IMR-90 (cell line): Measurements from ENCODE around the gene PXYLP1. TPM values are rescaled to one million over a fixed set of nuclear protein-coding genes. Genes with fewer than 3 reads are reported as not detected.

Experiments
- ATAC-seq: fragments of 200-7000 bp; cut with Tn5 transposase; 2 replicates; pipeline ENCODE4 v1.9.1; 2020; ENCODE audit warnings: low read depth, mild to moderate bottlenecking, moderate library complexity
- BruUV-seq: library from RNA; stranded (reverse); fragments of 400-500 nt; replicated peaks from 2 replicates; lab custom pipeline; 2021; lab: Mats Ljungman, UMichigan
- CTCF ChIA-PET: fragments of 300-600 bp; formaldehyde crosslinking; extraction: SDS; loops from one replicate; lab custom pipeline; 2021; ENCODE audit warnings: antibody characterized with exemption; lab: Yijun Ruan, JAX
- POLR2A ChIA-PET: fragments of 300-600 bp; sonication (Branson Sonifier 250); formaldehyde crosslinking; loops from one replicate; lab custom pipeline; 2022; ENCODE audit warnings: antibody characterized with exemption; ENCODE audit not compliant: unreplicated experiment; lab: Charles Lee
- DNase-seq: peaks from one replicate; pipeline ENCODE4 v3.0.0; 2013
- H2AFZ ChIP-seq: replicated peaks from 2 replicates; pipeline ENCODE3; 2013; ENCODE audit warnings: low read length, mild to moderate bottlenecking; ENCODE audit not compliant: poor library complexity
- H2AK5ac ChIP-seq: 2 replicates; pipeline ENCODE4 v1.6.1; 2013; ENCODE audit warnings: low read depth, low read length, inconsistent platforms
- H2AK9ac ChIP-seq: replicated peaks from 2 replicates; pipeline ENCODE3; 2013; ENCODE audit warnings: mild to moderate bottlenecking, low read depth, low read length, moderate library complexity; ENCODE audit not compliant: poor library complexity
- H2BK120ac ChIP-seq: 2 replicates; pipeline ENCODE4 v1.6.1; 2013; ENCODE audit warnings: low read depth, low read length, inconsistent platforms
- H2BK15ac ChIP-seq: 3 replicates; pipeline ENCODE4 v1.6.1; 2013; ENCODE audit warnings: low read depth, low read length, inconsistent platforms
- H2BK20ac ChIP-seq: 2 replicates; pipeline ENCODE4 v1.6.1; 2013; ENCODE audit warnings: low read depth, mild to moderate bottlenecking, inconsistent platforms, low read length, moderate library complexity
- H2BK5ac ChIP-seq: 2 replicates; pipeline ENCODE4 v1.6.1; 2013; ENCODE audit warnings: mild to moderate bottlenecking, low read depth, low read length, inconsistent platforms; ENCODE audit not compliant: poor library complexity, severe bottlenecking
- H3K14ac ChIP-seq: replicated peaks from 2 replicates; pipeline ENCODE4 v1.6.1; 2013; ENCODE audit warnings: low read depth, low read length, inconsistent platforms
- H3K18ac ChIP-seq: 2 replicates; pipeline ENCODE4 v1.6.1; 2013; ENCODE audit warnings: low read depth, low read length, control low read depth
- H3K23ac ChIP-seq: 2 replicates; pipeline ENCODE4 v1.6.1; 2013; ENCODE audit warnings: low read depth, low read length, inconsistent platforms
- H3K27ac ChIP-seq: 2 replicates; pipeline ENCODE4 v1.5.1; 2013; ENCODE audit warnings: mild to moderate bottlenecking, control low read depth, low read length; ENCODE audit not compliant: insufficient read depth
- H3K27me3 ChIP-seq: 2 replicates; pipeline ENCODE4 v1.6.1; 2013; ENCODE audit warnings: low read length; ENCODE audit not compliant: control insufficient read depth, insufficient read depth
- H3K36me3 ChIP-seq: 2 replicates; pipeline ENCODE4 v1.6.1; 2013; ENCODE audit warnings: low read length, mixed read lengths; ENCODE audit not compliant: control insufficient read depth, insufficient read depth
- H3K4ac ChIP-seq: 2 replicates; pipeline ENCODE4 v1.6.1; 2013; ENCODE audit warnings: low read depth, low read length, inconsistent platforms
- H3K4me1 ChIP-seq: 2 replicates; pipeline ENCODE4 v1.6.1; 2013; ENCODE audit warnings: low read length, mixed read lengths; ENCODE audit not compliant: control insufficient read depth, insufficient read depth
- H3K4me2 ChIP-seq: 2 replicates; pipeline ENCODE4 v1.6.1; 2013; ENCODE audit warnings: low read depth, mild to moderate bottlenecking, control low read depth, low read length, moderate library complexity
- H3K4me3 ChIP-seq: 2 replicates; pipeline ENCODE4 v1.5.1; 2013; ENCODE audit warnings: low read depth, mild to moderate bottlenecking, control low read depth, low read length, moderate library complexity; ENCODE audit not compliant: insufficient read depth
- H3K56ac ChIP-seq: 2 replicates; pipeline ENCODE4 v1.6.1; 2013; ENCODE audit warnings: low read length, inconsistent platforms; ENCODE audit not compliant: insufficient read depth; ENCODE audit errors: extremely low read depth
- H3K79me1 ChIP-seq, 2 experiments: 2 replicates each; pipeline ENCODE4 v1.6.1; 2013; ENCODE audit warnings: low read length in 2 of 2, inconsistent platforms in 1 of 2, low read depth in 1 of 2
- H3K9ac ChIP-seq: 2 replicates; pipeline ENCODE4 v1.6.1; 2013; ENCODE audit warnings: low read depth, low read length, control low read depth
- H3K9me1 ChIP-seq: 2 replicates; pipeline ENCODE4 v1.6.1; 2013; ENCODE audit warnings: low read length, inconsistent platforms; ENCODE audit not compliant: insufficient read depth
- H3K9me3 ChIP-seq: 2 replicates; pipeline ENCODE4 v1.6.1; 2013; ENCODE audit warnings: low read length; ENCODE audit not compliant: control insufficient read depth, insufficient read depth
- H4K20me1 ChIP-seq: 2 replicates; pipeline ENCODE4 v1.6.1; 2013; ENCODE audit warnings: low read length, inconsistent platforms; ENCODE audit not compliant: insufficient read depth
- H4K5ac ChIP-seq: 2 replicates; pipeline ENCODE4 v1.6.1; 2013; ENCODE audit warnings: mild to moderate bottlenecking, low read depth, low read length, control low read depth
- H4K8ac ChIP-seq, 2 experiments: 2 replicates each; pipeline ENCODE4 v1.6.1; 2013; ENCODE audit warnings: low read depth in 2 of 2, low read length in 2 of 2, control low read depth in 1 of 2, inconsistent platforms in 1 of 2
- H4K91ac ChIP-seq: 2 replicates; pipeline ENCODE4 v1.6.1; 2013; ENCODE audit warnings: low read depth, low read length, inconsistent platforms; ENCODE audit not compliant: insufficient read depth
- CEBPB ChIP-seq: IDR thresholded peaks from 2 replicates; pipeline ENCODE4 v1.6.1; 2012; ENCODE audit warnings: low read depth, low read length, improper control_type of control experiment
- CHD1 ChIP-seq: IDR thresholded peaks from 2 replicates; pipeline ENCODE4 v1.6.1; 2012; ENCODE audit warnings: low read depth, low read length, improper control_type of control experiment
- ELK1 ChIP-seq: fragments of 150-350 bp; IDR thresholded peaks from 2 replicates; pipeline ENCODE4 v1.6.1; 2016; ENCODE audit warnings: low read depth, mild to moderate bottlenecking, low read length, moderate library complexity, borderline replicate concordance
- FOS ChIP-seq: fragments of 150-350 bp; IDR thresholded peaks from 2 replicates; pipeline ENCODE4 v1.6.1; 2016; ENCODE audit warnings: low read depth, low read length
- MAFK ChIP-seq: IDR thresholded peaks from 2 replicates; pipeline ENCODE4 v1.6.1; 2012; ENCODE audit warnings: low read depth, low read length, improper control_type of control experiment
- MAZ ChIP-seq: IDR thresholded peaks from 2 replicates; pipeline ENCODE4 v1.6.1; 2012; ENCODE audit warnings: low read depth, mild to moderate bottlenecking, low read length, improper control_type of control experiment, moderate library complexity, borderline replicate concordance
- MXI1 ChIP-seq: IDR thresholded peaks from 2 replicates; pipeline ENCODE4 v1.6.1; 2012; ENCODE audit warnings: low read depth, mild to moderate bottlenecking, low read length, moderate library complexity, borderline replicate concordance
- RAD21 ChIP-seq: IDR thresholded peaks from 2 replicates; pipeline ENCODE4 v1.6.1; 2012; ENCODE audit warnings: low read length, improper control_type of control experiment
- RFX5 ChIP-seq: IDR thresholded peaks from 2 replicates; pipeline ENCODE4 v1.8.0; 2012; ENCODE audit warnings: low read depth, mild to moderate bottlenecking, low read length, moderate library complexity
- SMC3 ChIP-seq: fragments of 150-350 bp; IDR thresholded peaks from 2 replicates; pipeline ENCODE4 v1.6.1; 2016; ENCODE audit warnings: low read depth, mild to moderate bottlenecking, antibody characterized with exemption, low read length, moderate library complexity
- USF2 ChIP-seq: fragments of 150-350 bp; IDR thresholded peaks from 2 replicates; pipeline ENCODE4 v1.6.1; 2017; ENCODE audit warnings: mild to moderate bottlenecking, antibody characterized with exemption, low read length, low read depth
- dilution Hi-C: fragments of 300-500 bp; cut with HindIII; formaldehyde crosslinking; loops from one replicate; pipeline ENCODE4 v1.14.3; 2018; ENCODE audit warnings: low sequenced_read_pairs; ENCODE audit not compliant: unreplicated experiment
- in situ Hi-C: fragments of 300-500 bp; cut with MboI; formaldehyde crosslinking; loops from 3 replicates; pipeline ENCODE4 v1.14.3; 2019; ENCODE audit warnings: low sequenced_read_pairs, inconsistent platforms, mixed read lengths
- intact Hi-C: fragments of 100-400 bp; cut with micrococcal nuclease; formaldehyde crosslinking; loops from 2 replicates; pipeline ENCODE4 v1.10.0; 2022
- polyA plus RNA-seq, 3 experiments: library from polyadenylated mRNA; depleted of rRNA; stranded (reverse); fragments of >200 nt; gene quantifications; 2 replicates each; pipeline ENCODE4 v1.2.3, GENCODE V29; 2012; ENCODE audit warnings: low replicate concordance in 1 of 3
- total RNA-seq: library from RNA; depleted of rRNA; stranded (reverse); fragments of >200 nt; gene quantifications from 2 replicates; pipeline ENCODE4 v1.2.3, GENCODE V29; 2012

Gene PXYLP1
- total and polyA plus RNA-seq, 2 of the 4 experiments (the other 2 are of a cell fraction), result 11.7 to 15.6 TPM

- no peak for ATAC-seq
- TF ChIP-seq MXI1, result no peak
- no peak for TF ChIP-seq RFX5
- TF ChIP-seq MAFK, result 0 out of 2 replicates have a peak, but pooled peaks have one; percentile 12
- peak; percentile 46; the same call in 1 of the 2 replicates for TF ChIP-seq MAZ
- TF ChIP-seq RAD21, result no peak
- no peak for TF ChIP-seq SMC3
- no peak for TF ChIP-seq CHD1
- no peak for TF ChIP-seq USF2
- TF ChIP-seq FOS, result peak; percentile 20; the same call in 1 of the 2 replicates
- TF ChIP-seq CEBPB, result peak; percentile 67
- no peak for TF ChIP-seq ELK1
These were observed 3.9 kb upstream of the PXYLP1 start for GRCh38 chr3:141227752-141228151.

More at GRCh38 chr3:141227752-141228151, 3.9 kb upstream of the PXYLP1 start:
- Histone ChIP-seq H3K9ac (no peak overlapping the region), H3K9me3 (peaks cover 3% of the 10 kb centered on the region; the same call in 1 of the 2 replicates), H3K4me3 (no peak overlapping the region), H3K4ac (no peak overlapping the region), H3K36me3 (no peaks in the 10 kb centered on the region), H2BK20ac (no peak overlapping the region), H3K23ac (no peak overlapping the region), H2AFZ (no peak overlapping the region), H3K18ac (no peak overlapping the region), H3K79me1 (peaks cover 0 to 5% of the 10 kb centered on the region in 2 experiments; a peak in 1 of 4 replicates), H4K91ac (no peak overlapping the region), H3K9me1 (no peaks in the 10 kb centered on the region), H3K56ac (no peak overlapping the region), H3K14ac (no peak overlapping the region), H2BK15ac (no peak overlapping the region), H3K27ac (no peak overlapping the region), H4K20me1 (no peaks in the 10 kb centered on the region), H3K4me2 (no peak overlapping the region), H2BK5ac (no peak overlapping the region), H2AK9ac (no peak overlapping the region), H3K27me3 (peaks cover 3% of the 10 kb centered on the region; the same call in 1 of the 2 replicates), H4K8ac (no peak overlapping the region), H4K5ac (no peak overlapping the region), H3K4me1 (peaks cover 5% of the 10 kb centered on the region; the same call in 1 of the 2 replicates), H2AK5ac (no peak overlapping the region), H2BK120ac (no peak overlapping the region)
- intact Hi-C loops, result no loop called here
- no TSS peak for BruUV-seq
- POLR2A ChIA-PET, result no interaction called here
- dilution Hi-C loops, result no loop called here
- in situ Hi-C loops, result no loop called here
- peak; percentile 80 for DNase-seq
- CTCF ChIA-PET, result no interaction called here
